ENCODE results near the gene HTR3A.

DNA sequence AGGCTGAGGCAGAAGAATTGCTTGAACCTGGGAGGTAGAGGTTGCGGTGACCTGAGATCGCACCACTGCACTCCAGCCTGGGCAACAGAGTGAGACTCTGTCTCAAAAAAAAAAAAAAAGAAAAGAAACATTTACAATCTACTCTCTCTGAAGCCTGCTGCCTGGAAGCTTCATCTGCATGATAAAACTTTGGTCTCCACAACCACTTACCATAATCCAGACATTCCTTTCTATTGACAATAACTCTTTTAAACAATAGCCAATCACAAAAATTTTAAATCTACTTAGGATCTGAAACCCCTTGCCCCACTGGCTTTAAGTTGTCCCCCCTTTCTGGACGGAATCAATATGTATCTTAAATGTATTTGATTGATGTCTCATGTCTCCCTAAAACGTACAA, 25.0 kb upstream of the HTR3A start:
- TF ChIP-seq CTCF (IDR thresholded peaks at IDR 0.05) (no peak), POLR2A (IDR thresholded peaks at IDR 0.05) (no peak)
